ENCODE results near the gene PLEKHG4.

Gene PLEKHG4

GRCh38 chr16:67244387-67245185 lies 34.7 kb upstream of the PLEKHG4 start:
- DNase-seq (ENCODE audit: low spot score), result peak; percentile 91

DNA sequence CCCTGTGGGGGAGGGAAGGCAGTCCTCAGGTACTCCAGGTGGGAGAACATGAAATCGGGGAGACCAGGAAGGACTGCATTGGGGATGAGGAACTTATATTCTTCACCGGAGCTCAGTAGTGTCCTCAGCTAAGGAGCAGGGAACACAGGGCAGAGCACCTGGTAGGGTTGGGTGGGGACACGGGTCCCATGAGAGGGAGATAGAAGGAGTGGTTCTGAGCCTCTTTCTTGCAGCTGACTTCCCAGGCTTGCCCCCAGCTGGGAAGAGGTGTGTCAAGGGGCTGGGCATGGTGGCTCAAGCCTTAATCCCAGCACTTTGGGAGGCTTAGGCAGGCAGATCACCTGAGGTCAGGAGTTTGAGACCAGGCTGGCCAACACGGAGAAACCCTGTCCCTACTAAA lies 34.1 kb upstream of the PLEKHG4 start:
- DNase-seq (ENCODE audit: low spot score), result no peak

- DNase-seq (ENCODE audit: low spot score), result no peak
Measured at GRCh38 chr16:67245674-67246080, 33.7 kb upstream of the PLEKHG4 start.

- peak; percentile 42 for DNase-seq (ENCODE audit: low spot score)
Measured at GRCh38 chr16:67246081-67246755, 33.1 kb upstream of the PLEKHG4 start.

- DNase-seq (ENCODE audit: low spot score), result no peak
Measured at GRCh38 chr16:67246756-67247191, 32.6 kb upstream of the PLEKHG4 start.

DNA sequence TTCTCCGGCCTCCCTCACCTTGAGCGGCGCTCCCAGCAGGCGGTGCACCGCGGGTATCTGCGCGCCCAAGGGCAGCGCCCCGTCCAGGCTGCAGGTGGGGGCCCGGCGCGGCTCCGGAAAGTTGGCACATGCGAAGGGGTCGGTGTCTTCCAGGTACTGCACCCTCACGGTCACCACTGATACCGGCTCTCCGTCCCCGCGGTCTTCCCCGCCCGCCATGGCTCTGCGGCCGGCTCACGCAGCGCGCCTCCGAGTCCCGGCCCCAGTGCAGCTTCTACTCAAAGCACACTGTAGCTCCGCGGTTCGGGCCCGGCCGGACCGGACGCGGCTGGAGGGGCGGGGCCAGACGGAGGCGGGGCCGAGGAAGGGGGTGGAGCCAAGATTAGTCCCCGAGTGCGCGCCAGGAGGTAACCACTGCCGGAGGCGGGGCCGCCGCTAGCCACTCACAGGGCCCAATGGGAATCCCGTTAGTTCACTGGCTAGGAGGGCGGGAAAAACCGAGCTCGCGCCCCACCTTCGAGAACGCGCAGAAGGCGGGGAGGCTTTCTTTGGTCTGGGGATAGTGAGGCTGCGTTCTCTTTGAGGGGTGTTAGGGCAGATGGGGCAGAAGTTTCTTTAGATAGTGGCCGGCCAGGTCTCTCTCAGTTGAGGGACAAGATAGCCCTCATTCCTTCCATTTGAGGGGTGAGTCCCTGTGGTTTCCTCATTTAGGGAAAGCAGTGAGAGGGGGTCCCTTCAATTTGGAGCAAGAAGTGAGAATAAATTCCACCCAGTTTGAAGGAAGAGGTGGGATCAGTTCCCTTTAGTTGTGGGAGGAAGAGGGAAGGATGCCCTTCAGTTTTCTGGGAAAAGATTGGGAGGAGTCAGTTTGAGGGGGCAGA lies 31.9 kb upstream of the PLEKHG4 start, which contains the start of gene FHOD1:
Gene FHOD1, minus strand, starts transcription at position 290 of the 881 bp plus-strand sequence. Its CDS starts 71 bp downstream, at position 219.
- peak; percentile 96 for DNase-seq (ENCODE audit: low spot score)

DNA sequence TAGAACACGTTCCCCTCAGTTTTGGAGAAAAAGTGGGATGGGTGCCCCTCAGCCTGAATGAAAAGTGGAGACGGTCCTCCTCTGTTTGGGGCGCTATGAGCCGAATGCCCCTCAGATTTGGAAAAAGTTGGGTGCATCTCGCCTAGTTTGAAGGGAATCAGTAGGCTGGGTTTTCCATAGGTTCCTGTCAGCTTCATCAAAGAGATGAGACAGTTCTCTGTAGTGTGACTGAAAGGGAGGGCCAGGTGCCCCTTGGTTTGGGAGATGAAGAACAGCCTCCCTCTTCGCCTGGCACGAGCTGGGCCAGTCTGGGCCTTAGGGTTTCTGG lies 31.3 kb upstream of the PLEKHG4 start:
- DNase-seq (ENCODE audit: low spot score), result no peak

GRCh38 chr16:67248401-67249177 lies 30.7 kb upstream of the PLEKHG4 start, which contains the start of gene SLC9A5:
SLC9A5 (plus strand) TSS chr16:67248979; CDS start chr16:67249015, 36 bp downstream.
- peak; percentile 7 for DNase-seq (ENCODE audit: low spot score)

- DNase-seq (ENCODE audit: low spot score), result no peak
Measured at GRCh38 chr16:67249178-67250044, 29.9 kb upstream of the PLEKHG4 start.

DNA sequence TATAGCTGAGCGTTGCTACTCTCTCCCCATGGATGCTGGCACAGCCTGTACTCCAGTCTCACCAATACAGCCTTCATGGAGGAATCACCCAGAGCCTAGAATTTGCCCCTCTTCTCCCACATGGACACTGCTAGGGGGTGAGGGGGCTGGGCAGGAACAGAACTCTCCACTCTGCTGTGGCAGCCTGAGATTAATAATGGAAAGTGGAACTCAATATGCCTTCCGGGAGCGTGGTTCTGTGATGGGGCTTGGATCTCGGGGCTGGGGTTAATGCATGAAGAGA lies 29.3 kb upstream of the PLEKHG4 start:
- no peak for DNase-seq (ENCODE audit: low spot score)

- no peak for DNase-seq (ENCODE audit: low spot score)
Measured at GRCh38 chr16:67252609-67253497, 26.5 kb upstream of the PLEKHG4 start.

- DNase-seq (ENCODE audit: low spot score), result no peak
Measured at GRCh38 chr16:67254801-67255552, 24.4 kb upstream of the PLEKHG4 start.

GRCh38 chr16:67255553-67256221 lies 23.6 kb upstream of the PLEKHG4 start:
- no peak for DNase-seq (ENCODE audit: low spot score)

GRCh38 chr16:67256701-67257230 lies 22.6 kb upstream of the PLEKHG4 start:
- no peak for DNase-seq (ENCODE audit: low spot score)

DNA sequence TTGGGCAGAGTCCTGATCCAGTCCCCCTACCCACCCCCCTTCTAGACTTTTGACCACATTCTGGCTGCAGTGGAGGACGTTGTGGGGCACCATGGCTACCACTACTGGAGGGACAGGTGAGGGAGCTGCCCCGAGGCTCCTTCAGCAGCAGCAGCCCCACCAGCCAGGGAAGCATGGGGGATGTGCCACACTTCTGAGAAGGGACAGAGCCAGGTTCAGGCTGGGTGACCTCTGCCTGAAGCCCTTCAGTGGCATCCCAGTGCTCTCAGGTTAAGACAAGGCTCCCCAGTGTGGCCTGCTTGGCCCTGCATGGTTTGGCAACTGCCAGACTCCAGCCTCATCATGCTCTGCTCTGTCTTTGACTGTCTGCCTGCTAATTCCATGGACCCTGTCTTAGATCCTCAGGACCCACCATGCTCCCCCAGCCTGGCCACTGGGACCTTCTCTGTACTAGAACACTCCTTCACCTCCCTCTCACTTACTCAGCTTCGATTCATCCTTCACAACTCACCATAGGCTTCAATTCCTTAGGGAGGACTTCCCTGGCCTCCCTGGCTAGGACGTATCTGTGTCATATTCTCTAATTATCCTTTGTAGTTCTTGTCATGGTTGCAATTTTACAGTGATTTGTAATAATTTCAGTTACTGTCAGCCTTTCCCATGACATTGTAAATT lies 21.7 kb upstream of the PLEKHG4 start:
- no peak for DNase-seq (ENCODE audit: low spot score)

DNA sequence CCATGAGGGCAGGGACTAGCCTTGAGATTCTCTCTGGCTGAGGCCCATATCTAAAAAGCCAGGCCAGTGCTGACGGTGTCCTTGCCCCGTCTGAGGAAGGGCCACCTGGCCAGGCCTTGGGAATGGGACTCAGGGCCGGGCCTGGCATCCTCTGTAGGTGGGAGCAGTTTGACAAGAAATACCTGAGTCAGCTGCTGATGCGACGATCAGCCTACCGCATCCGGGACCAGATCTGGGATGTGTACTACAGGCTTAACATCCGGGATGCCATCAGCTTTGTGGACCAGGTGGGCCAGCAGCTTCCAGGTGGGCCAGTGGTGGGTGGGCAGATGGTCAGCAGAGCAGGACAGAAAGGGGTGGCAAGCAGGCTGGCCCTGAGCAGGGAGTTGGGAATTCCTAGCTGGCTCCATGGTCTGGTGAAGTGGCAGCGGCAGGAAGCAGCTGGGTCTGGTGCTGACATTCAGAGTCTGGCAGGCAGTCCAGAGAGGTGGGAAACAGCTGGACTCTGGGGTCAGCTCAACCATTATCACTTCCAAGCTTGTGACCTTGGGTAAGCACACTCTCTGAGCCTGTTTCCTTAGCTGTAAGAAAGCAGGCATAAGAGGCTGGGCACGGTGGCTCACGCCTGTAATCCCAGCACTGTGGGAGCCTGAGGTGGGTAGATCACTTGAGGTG lies 21.0 kb upstream of the PLEKHG4 start:
- no peak for DNase-seq (ENCODE audit: low spot score)

DNA sequence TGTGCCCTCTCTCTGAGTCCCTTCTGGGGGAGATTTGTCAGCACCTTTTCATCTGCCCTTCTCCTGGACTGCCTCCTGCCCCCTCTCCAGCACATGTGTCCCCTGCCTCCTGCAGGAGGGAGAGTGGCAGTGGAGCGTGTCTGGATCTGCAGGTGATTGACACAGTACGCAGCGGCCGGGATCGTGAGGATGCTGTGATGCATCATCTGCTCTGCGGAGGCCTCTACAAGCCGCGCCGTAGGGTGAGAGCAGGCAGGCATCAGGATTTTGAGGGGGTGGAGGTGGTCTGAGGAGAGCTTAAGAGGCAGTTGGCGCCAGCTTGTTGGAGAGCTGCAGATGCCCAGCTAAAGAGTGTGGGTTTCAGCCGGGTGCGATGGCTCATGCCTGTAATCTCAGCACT lies 19.6 kb upstream of the PLEKHG4 start:
- DNase-seq (ENCODE audit: low spot score), result no peak

All from CD4-positive, alpha-beta T cell treated with Interleukin-2 at 100 ng/mL for 4 hours (primary cell).